IPS-15b (cell line): ENCODE data around the gene CES1.
"Not testable (repeated sequence)": the region's sequence is repeated elsewhere in the genome, so short reads cannot be mapped to it uniquely, and the experiment has no call there.

Experiments
- H3K27me3 ChIP-seq: one replicate; pipeline ENCODE4 v1.6.1; 2013; ENCODE audit warnings: low read length; ENCODE audit not compliant: control insufficient read depth, insufficient read depth
- H3K36me3 ChIP-seq: one replicate; pipeline ENCODE4 v1.6.1; 2013; ENCODE audit warnings: low read length; ENCODE audit not compliant: control insufficient read depth, insufficient read depth
- H3K4me1 ChIP-seq: one replicate; pipeline ENCODE4 v1.6.1; 2013; ENCODE audit warnings: mild to moderate bottlenecking, low read length; ENCODE audit not compliant: control insufficient read depth, insufficient read depth
- H3K4me3 ChIP-seq: one replicate; pipeline ENCODE4 v1.5.1; 2013; ENCODE audit warnings: low read depth, low read length
- H3K9ac ChIP-seq: one replicate; pipeline ENCODE4 v1.6.1; 2013; ENCODE audit warnings: low read depth, mild to moderate bottlenecking, low read length
- H3K9me3 ChIP-seq: one replicate; pipeline ENCODE4 v1.6.1; 2013; ENCODE audit warnings: mild to moderate bottlenecking, low read length; ENCODE audit not compliant: control insufficient read depth, insufficient read depth

Gene CES1

DNA sequence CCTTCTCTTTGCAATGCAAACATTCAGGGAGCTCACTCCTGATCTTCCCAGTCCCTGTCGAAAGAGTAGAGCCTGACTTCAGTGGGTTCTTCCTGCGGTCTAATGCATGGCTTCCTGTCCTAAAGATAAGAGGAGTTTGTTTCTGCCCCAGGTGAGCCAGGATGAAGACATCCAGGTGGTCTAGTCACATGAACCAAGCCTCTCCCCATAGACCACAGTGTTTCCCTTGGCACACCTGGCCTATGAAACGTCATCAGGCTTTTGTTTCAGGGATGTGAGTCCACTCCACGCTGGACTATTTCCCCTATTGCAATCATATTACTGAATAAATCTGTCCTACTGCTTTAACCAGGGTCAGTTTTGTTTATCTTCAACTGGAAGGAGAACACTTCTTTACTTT lies 21.1 kb downstream of the CES1 start:
- Histone ChIP-seq H3K9ac (no peak overlapping the region), H3K4me1 (peaks cover 2% of the 10 kb centered on the region), H3K4me3 (no peak overlapping the region), H3K36me3 (no peaks in the 10 kb centered on the region), H3K9me3 (no peaks in the 10 kb centered on the region), H3K27me3 (peaks cover 20% of the 10 kb centered on the region)

DNA sequence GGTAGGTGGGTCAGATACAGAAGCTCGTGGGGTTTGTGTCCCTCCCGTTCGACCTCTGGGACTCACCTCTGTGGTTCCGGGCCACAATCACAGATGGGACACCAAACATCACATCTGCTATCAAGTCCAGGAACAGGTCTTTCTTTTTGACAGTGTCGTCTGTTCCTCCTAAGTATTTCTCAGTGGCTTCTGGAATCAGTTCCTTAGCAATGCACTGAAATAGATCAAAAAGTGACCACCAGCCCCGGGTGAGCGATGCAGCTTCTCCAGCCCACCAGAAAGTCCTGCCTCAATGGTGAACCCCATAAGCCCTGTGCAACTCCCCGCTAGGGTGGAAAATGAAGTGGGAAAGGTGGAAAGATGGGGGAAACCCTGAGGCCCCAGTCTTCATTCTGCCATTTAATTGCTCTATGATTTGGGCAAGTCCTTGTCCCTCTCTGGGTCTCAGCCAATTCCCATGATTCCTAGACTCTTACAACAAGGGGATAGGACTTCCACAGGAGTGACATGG lies 22.4 kb downstream of the CES1 start:
- no peak overlapping the region for H3K9ac ChIP-seq
- H3K4me1 ChIP-seq = peaks cover 2% of the 10 kb centered on the region
- H3K9me3 ChIP-seq = no peaks in the 10 kb centered on the region
- H3K27me3 ChIP-seq = peaks cover 20% of the 10 kb centered on the region
- H3K36me3 ChIP-seq = no peaks in the 10 kb centered on the region
- H3K4me3 ChIP-seq = no peak overlapping the region

DNA sequence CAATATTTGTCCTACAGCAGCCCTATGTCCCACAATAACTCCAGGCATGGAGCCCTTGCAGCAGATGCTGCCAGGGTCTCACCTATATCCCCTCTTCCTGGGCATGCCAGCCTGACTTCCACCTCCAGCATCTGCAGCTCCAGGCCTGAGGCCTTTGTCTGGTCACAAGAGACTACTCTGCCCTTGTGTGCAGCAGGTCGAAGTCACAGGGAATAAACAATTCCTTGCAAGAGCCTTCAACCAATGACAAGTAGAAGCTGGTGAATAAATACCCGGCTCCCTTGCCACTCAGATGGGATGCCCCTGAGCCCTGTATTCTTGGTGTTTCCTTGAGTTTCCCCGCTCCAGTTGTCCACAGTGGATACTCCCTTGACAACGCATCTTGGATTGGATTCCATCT lies 23.0 kb downstream of the CES1 start:
- peaks cover 20% of the 10 kb centered on the region for H3K27me3 ChIP-seq

DNA sequence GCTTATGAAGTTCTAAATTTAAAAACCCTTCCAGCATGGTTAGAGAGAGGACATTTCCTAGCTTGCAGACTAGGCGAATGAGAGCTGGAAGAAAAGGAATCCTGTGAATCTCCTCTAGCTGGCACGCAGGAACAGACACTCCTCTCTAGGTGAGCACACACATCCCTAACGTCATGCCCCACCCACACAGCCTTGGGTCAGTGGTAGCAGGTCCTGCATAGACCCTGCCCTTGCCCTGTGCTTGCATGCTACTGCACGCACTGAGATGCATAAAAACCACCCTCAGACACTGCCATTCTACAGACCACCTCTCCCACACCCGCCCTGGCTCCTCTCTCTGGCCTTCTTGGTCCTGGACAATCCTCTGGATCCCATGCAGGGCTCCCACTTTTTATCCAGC lies 23.5 kb downstream of the CES1 start:
- H3K9me3 ChIP-seq = no peaks in the 10 kb centered on the region
- peaks cover 2% of the 10 kb centered on the region for H3K4me1 ChIP-seq
- H3K36me3 ChIP-seq = no peaks in the 10 kb centered on the region
- peaks cover 20% of the 10 kb centered on the region for H3K27me3 ChIP-seq
- H3K9ac ChIP-seq = no peak overlapping the region
- no peak overlapping the region for H3K4me3 ChIP-seq

More for the DNA sequence above, 23.0 kb downstream of the CES1 start:
- Histone ChIP-seq H3K36me3 (no peaks in the 10 kb centered on the region), H3K9me3 (no peaks in the 10 kb centered on the region), H3K4me1 (peaks cover 2% of the 10 kb centered on the region), H3K9ac (no peak overlapping the region), H3K4me3 (no peak overlapping the region)

DNA sequence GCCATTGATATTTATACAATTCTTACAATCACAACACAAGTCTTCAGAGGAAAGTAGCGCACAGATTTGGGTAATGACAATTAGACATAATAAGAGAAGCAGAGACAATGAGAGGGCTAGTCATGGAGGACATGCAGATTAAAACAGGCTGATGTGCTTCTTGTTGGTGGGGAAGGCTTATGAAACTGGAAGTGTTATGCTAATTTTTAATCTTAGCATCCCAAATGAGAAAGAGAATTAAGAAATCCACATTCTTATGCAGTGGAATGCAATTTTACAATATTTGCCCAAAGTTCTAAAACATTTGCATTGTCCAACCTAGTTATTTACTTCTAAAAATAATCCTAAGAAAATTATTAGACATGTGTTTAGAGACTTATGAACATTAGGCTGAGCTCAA lies 24.6 kb downstream of the CES1 start:
- peaks cover 20% of the 10 kb centered on the region for H3K27me3 ChIP-seq
- H3K9me3 ChIP-seq, H3K36me3 ChIP-seq, H3K9ac ChIP-seq, H3K4me1 ChIP-seq, H3K4me3 ChIP-seq: not testable (repeated sequence)

DNA sequence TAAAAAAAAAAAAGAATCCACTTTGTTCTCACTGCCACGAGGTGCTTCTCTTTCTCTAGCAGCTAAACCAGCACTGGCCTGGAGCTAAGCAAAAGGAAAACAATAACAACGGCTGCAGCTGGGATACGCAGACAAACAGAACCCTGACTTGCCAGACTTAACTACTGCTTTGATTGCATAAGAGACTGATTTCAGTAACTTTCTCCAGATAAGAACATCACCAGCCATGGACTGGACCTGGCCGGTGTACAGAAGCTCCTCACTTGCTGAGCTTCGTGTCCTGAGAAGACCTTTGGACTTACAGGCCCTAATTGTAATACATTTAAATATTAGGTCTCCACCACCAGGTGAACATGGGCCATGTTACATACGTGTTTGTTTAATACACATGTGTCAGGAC lies 27.8 kb downstream of the CES1 start:
- not testable (repeated sequence) for H3K4me3 ChIP-seq, H3K9ac ChIP-seq, H3K9me3 ChIP-seq, H3K27me3 ChIP-seq, H3K4me1 ChIP-seq, H3K36me3 ChIP-seq

DNA sequence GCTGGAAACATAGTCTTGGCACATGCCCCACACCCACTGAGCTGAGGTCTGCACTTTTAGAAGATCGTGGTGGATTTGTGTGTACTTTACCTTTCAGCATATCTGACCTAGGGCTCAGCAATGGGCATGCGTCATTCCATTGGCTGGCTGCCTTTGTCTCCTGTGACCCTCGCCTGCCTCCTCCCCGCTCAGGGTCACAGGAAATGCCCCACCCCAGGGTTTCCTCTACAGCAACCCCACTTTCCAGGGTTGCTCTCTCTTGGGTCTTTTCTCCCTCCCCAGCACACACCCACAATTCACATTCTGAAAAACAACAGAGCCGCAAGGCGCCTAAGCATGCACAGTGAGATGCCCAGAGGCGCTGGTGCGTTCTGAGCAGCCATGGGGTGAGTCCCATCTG lies 29.2 kb downstream of the CES1 start:
- H3K36me3 ChIP-seq, H3K4me3 ChIP-seq, H3K27me3 ChIP-seq, H3K9me3 ChIP-seq, H3K4me1 ChIP-seq, H3K9ac ChIP-seq: not testable (repeated sequence)

DNA sequence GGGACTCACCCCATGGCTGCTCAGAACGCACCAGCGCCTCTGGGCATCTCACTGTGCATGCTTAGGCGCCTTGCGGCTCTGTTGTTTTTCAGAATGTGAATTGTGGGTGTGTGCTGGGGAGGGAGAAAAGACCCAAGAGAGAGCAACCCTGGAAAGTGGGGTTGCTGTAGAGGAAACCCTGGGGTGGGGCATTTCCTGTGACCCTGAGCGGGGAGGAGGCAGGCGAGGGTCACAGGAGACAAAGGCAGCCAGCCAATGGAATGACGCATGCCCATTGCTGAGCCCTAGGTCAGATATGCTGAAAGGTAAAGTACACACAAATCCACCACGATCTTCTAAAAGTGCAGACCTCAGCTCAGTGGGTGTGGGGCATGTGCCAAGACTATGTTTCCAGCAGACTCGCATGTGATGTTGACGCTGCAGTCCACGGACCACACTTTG lies 39.9 kb downstream of the CES1 start:
- H3K9ac ChIP-seq, H3K9me3 ChIP-seq, H3K4me3 ChIP-seq, H3K27me3 ChIP-seq, H3K4me1 ChIP-seq, H3K36me3 ChIP-seq: not testable (repeated sequence)

DNA sequence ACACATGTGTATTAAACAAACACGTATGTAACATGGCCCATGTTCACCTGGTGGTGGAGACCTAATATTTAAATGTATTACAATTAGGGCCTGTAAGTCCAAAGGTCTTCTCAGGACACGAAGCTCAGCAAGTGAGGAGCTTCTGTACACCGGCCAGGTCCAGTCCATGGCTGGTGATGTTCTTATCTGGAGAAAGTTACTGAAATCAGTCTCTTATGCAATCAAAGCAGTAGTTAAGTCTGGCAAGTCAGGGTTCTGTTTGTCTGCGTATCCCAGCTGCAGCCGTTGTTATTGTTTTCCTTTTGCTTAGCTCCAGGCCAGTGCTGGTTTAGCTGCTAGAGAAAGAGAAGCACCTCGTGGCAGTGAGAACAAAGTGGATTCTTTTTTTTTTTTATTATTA lies 41.4 kb downstream of the CES1 start:
- H3K4me1 ChIP-seq, H3K4me3 ChIP-seq, H3K9ac ChIP-seq, H3K36me3 ChIP-seq, H3K9me3 ChIP-seq, H3K27me3 ChIP-seq: not testable (repeated sequence)

DNA sequence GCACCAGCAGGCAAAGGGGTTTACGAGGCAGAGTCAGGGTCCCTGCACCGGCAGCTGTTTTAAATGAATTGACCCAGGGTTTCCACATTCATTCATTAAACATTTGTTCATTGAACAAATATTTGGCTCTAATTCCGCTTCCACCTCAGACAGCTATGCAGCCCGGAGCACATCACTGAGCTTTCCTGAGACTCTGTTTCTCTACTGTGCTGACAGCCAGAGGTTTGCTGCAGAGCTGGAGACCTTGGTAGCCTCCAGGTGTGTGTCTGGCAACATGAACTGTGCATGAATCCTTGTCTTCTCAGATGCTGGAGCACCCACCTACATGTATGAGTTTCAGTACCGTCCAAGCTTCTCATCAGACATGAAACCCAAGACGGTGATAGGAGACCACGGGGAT lies 42.7 kb downstream of the CES1 start:
- H3K9me3 ChIP-seq, H3K36me3 ChIP-seq, H3K4me3 ChIP-seq, H3K4me1 ChIP-seq, H3K27me3 ChIP-seq, H3K9ac ChIP-seq: not testable (repeated sequence)

DNA sequence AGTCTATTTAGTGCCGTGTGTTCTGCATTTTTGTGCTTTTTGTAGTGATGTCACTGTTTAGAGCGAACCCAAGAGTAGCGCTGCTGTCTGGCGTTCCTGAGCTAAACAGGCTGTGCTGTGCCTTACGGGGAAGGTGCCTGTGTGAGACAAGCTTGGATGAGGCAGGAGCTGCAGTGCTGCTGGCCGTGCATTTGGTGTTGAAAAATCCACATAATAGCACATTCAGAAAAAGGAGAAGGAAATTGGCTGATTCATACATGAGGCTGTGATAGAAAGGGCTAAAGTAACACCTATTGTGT lies 50.2 kb downstream of the CES1 start:
- H3K4me3 ChIP-seq, H3K4me1 ChIP-seq, H3K27me3 ChIP-seq, H3K9ac ChIP-seq, H3K36me3 ChIP-seq, H3K9me3 ChIP-seq: not testable (repeated sequence)

DNA sequence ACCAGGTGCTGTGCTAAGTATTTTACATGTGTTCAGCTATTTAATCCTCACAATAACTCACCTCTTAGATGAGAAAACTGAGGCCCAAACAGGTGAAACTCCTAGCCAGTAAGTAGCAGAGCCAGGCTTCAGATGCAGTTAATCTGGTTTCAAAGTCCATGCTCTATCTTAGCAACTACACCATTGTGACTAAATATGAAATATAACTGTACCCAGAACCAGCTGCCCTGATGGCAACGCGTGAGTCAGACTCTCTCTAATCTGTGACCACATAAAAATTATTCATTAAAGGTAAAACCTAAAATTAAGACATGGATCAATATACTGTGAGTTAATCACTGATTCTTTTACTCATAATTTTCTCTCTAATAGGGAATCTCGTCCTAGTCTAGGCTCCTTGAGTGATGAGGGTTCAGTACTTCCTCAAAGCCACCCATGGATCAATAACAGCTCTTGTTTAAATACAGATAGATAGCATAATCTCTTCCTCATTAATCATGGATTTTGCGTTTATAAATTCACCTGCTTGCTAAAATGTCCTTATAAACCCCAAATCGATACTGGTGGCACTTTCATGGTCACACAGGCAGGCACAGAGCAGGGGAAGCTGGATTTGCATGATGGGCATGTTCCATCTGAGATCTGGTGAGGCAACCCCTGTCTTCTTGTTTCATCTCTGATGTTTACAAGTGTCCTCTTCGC lies 50.7 kb downstream of the CES1 start:
- H3K36me3 ChIP-seq, H3K4me3 ChIP-seq, H3K9ac ChIP-seq, H3K27me3 ChIP-seq, H3K4me1 ChIP-seq, H3K9me3 ChIP-seq: not testable (repeated sequence)

DNA sequence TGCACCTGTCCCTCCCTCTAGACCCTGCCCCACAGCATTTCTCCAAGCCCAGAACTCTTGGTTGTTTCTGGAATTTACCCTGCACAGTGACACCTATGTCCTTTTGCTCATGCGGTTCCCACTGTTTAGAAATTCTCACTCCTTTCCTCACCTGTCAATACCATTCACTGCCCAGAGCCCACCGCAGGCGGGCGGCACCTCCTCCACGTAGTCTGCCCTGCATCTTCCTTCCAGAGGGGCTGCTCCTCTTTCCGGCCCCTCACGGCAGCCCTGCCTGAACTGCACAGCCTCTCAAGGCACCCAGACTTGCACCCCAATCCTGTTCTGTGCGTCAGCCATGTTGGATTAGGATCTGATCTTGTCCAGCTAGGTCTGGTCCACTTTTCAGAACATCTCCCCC lies 51.4 kb downstream of the CES1 start:
- not testable (repeated sequence) for H3K4me1 ChIP-seq, H3K36me3 ChIP-seq, H3K27me3 ChIP-seq, H3K9me3 ChIP-seq, H3K4me3 ChIP-seq, H3K9ac ChIP-seq
